OCI-LY3 (cell line): ENCODE data around the gene TMPRSS13.

Experiments
- H2AFZ ChIP-seq: fragments of 200-600, 300-600 bp; shearing (Covaris generic); 2 replicates; pipeline ENCODE4 v1.6.0; 2014; ENCODE audit warnings: antibody characterized with exemption, low read depth, low read length
- H3K27ac ChIP-seq: fragments of 200-600, 300-600 bp; sonication (generic); 2 replicates; pipeline ENCODE4 v1.5.1; 2014; ENCODE audit warnings: mild to moderate bottlenecking, low read length, moderate library complexity, mixed read lengths
- H3K27me3 ChIP-seq: fragments of 200-600, 300-600 bp; sonication (generic); 2 replicates; pipeline ENCODE4 v1.6.1; 2014; ENCODE audit warnings: low read depth, low read length, mixed read lengths
- H3K36me3 ChIP-seq: fragments of 200-600, 300-600 bp; sonication (generic); replicated peaks from 2 replicates; pipeline ENCODE3; 2014; ENCODE audit warnings: low read depth, low read length, mixed read lengths
- H3K4me1 ChIP-seq: fragments of 300-600, 200-600 bp; sonication (generic); 2 replicates; pipeline ENCODE4 v1.6.1; 2014; ENCODE audit warnings: low read length, mixed read lengths
- H3K4me2 ChIP-seq: fragments of 200-600, 300-600 bp; sonication (generic); 2 replicates; pipeline ENCODE4 v1.6.1; 2014; ENCODE audit warnings: low read length, mixed read lengths
- H3K4me3 ChIP-seq: fragments of 300-600, 200-600 bp; sonication (generic); 2 replicates; pipeline ENCODE4 v1.5.1; 2014; ENCODE audit warnings: antibody characterized with exemption, mild to moderate bottlenecking, low read length, moderate library complexity
- H3K79me2 ChIP-seq: fragments of 300-600, 200-600 bp; shearing (Covaris generic); 2 replicates; pipeline ENCODE4 v1.6.1; 2014; ENCODE audit warnings: mild to moderate bottlenecking, low read length, mixed read lengths
- H3K9ac ChIP-seq: fragments of 300-600, 200-600 bp; shearing (Covaris generic); 2 replicates; pipeline ENCODE4 v1.6.0; 2014; ENCODE audit warnings: mild to moderate bottlenecking, low read length, moderate library complexity
- H3K9me3 ChIP-seq: fragments of 200-600, 300-600 bp; shearing (Covaris generic); 2 replicates; pipeline ENCODE4 v1.6.1; 2014; ENCODE audit warnings: low read length, mixed read lengths; ENCODE audit not compliant: insufficient read depth
- H4K20me1 ChIP-seq: fragments of 200-600, 300-600 bp; sonication (generic); 2 replicates; pipeline ENCODE4 v1.6.1; 2016; ENCODE audit warnings: low read length, mixed read lengths; ENCODE audit not compliant: insufficient read depth
- EZH2phosphoT487 ChIP-seq: fragments of 200-600 bp; shearing (Covaris generic); IDR thresholded peaks from 2 replicates; pipeline ENCODE4 v1.6.1; 2018; ENCODE audit warnings: antibody characterized with exemption, mixed run types, low read depth
- TF ChIP-seq, protein P1 (sequence below): fragments of 200-600, 300-600 bp; sonication (generic); IDR thresholded peaks from 2 replicates; pipeline ENCODE4 v1.5.1; 2014; ENCODE audit warnings: antibody characterized with exemption, low read length, low read depth

TMPRSS13 gene

GRCh38 chr11:117877120-117877784 lies 52.0 kb downstream of the TMPRSS13 start:
- TF ChIP-seq, protein P1, sequence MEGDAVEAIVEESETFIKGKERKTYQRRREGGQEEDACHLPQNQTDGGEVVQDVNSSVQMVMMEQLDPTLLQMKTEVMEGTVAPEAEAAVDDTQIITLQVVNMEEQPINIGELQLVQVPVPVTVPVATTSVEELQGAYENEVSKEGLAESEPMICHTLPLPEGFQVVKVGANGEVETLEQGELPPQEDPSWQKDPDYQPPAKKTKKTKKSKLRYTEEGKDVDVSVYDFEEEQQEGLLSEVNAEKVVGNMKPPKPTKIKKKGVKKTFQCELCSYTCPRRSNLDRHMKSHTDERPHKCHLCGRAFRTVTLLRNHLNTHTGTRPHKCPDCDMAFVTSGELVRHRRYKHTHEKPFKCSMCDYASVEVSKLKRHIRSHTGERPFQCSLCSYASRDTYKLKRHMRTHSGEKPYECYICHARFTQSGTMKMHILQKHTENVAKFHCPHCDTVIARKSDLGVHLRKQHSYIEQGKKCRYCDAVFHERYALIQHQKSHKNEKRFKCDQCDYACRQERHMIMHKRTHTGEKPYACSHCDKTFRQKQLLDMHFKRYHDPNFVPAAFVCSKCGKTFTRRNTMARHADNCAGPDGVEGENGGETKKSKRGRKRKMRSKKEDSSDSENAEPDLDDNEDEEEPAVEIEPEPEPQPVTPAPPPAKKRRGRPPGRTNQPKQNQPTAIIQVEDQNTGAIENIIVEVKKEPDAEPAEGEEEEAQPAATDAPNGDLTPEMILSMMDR = no peak
- no peak for TF ChIP-seq EZH2phosphoT487
- Histone ChIP-seq H3K27me3 (peaks cover 42% of the 10 kb centered on the region), H3K9me3 (no peaks in the 10 kb centered on the region), H3K36me3 (no peaks in the 10 kb centered on the region), H3K27ac (no peak overlapping the region), H2AFZ (no peak overlapping the region), H3K79me2 (no peaks in the 10 kb centered on the region), H4K20me1 (no peaks in the 10 kb centered on the region), H3K4me3 (peak overlapping the region; percentile 80), H3K4me1 (peaks cover 10% of the 10 kb centered on the region), H3K9ac (no peak overlapping the region), H3K4me2 (peak overlapping the region; percentile 97)

DNA sequence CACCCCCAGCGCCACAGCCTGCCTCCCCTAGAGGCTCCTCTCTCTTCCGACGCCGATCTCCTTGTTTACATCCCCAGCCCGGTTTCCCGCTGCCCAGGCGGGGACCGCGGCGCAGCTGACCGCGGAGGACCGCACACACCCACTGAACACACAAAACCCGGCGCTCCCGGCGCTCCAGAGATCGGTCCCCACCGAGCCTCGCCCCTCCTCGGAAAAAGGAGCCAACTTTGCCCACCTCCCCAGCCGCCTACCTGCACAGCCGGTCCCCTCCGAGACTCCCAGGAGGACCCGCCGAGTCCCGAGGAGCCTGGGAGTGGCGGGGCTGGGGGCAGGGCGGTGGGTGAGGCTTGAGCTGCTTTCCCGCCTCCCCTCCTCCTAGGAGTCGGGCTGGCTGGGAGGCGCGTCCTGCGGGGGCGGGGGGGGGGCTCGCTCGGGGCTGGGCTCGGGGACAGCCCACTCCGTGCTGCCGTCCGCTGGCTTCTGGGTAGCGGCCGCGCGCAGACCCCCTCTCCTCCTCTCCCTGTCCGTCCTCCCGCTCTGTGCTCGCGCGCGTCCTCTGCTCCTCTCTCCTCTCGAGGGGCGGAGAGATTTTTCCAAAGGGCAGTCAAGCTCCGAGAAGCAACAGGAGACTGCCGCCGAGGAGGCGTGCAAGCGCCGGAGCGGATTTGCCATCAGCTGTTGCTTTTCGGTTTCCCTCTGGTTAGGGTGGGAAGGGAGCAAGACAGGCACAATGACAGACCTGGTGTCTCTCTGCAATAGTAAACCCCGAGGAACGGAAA lies 52.7 kb downstream of the TMPRSS13 start, which contains the start of gene FXYD6:
Gene FXYD6 (minus strand): TSS at position 318 of the 779 bp plus-strand sequence. CDS start 33,882 bp downstream, outside the sequence.
- no peak within 1 kb of the TSS for H3K27ac ChIP-seq

GRCh38 chr11:117876059-117876340 lies 53.2 kb downstream of the TMPRSS13 start:
- Histone ChIP-seq H3K4me3 (peak overlapping the region; percentile 80), H3K36me3 (no peaks in the 10 kb centered on the region), H3K4me2 (peak overlapping the region; percentile 97), H3K79me2 (no peaks in the 10 kb centered on the region), H3K4me1 (peaks cover 10% of the 10 kb centered on the region), H3K27ac (no peak overlapping the region), H3K9ac (peak overlapping the region; percentile 57), H4K20me1 (no peaks in the 10 kb centered on the region), H3K27me3 (peaks cover 34% of the 10 kb centered on the region), H3K9me3 (no peaks in the 10 kb centered on the region), H2AFZ (peak overlapping the region; percentile 61)
- no peak for TF ChIP-seq EZH2phosphoT487
- TF ChIP-seq, protein P1 = no peak

More for the DNA sequence above, 52.7 kb downstream of the TMPRSS13 start, which contains the start of gene FXYD6:
- Histone ChIP-seq H3K79me2 (no peaks in the 10 kb centered on the region), H2AFZ (peak within 1 kb of the TSS; percentile 61), H3K36me3 (no peaks in the 10 kb centered on the region), H3K4me1 (peaks cover 10% of the 10 kb centered on the region), H3K4me3 (peak within 1 kb of the TSS; percentile 80), H3K4me2 (peak within 1 kb of the TSS; percentile 97), H3K9ac (peak within 1 kb of the TSS; percentile 57), H3K27me3 (peaks cover 34% of the 10 kb centered on the region), H3K9me3 (no peaks in the 10 kb centered on the region), H4K20me1 (no peaks in the 10 kb centered on the region)
- TF ChIP-seq EZH2phosphoT487 = no peak
- TF ChIP-seq, protein P1 = no peak

GRCh38 chr11:117875382-117876058 lies 53.7 kb downstream of the TMPRSS13 start:
- Histone ChIP-seq H3K27ac (no peak overlapping the region), H4K20me1 (no peaks in the 10 kb centered on the region), H3K4me1 (peaks cover 14% of the 10 kb centered on the region), H3K36me3 (no peaks in the 10 kb centered on the region), H3K9ac (peak overlapping the region; percentile 57), H3K9me3 (no peaks in the 10 kb centered on the region), H2AFZ (peak overlapping the region; percentile 61; the same call in 1 of the 2 replicates), H3K4me3 (peak overlapping the region; percentile 80), H3K4me2 (peak overlapping the region; percentile 97), H3K27me3 (peaks cover 34% of the 10 kb centered on the region), H3K79me2 (no peaks in the 10 kb centered on the region)
- no peak for TF ChIP-seq EZH2phosphoT487
- TF ChIP-seq, protein P1 = no peak
